ENCODE data around the gene RTTN. TPM values are rescaled to one million over a fixed set of nuclear protein-coding genes. Genes with fewer than 3 reads are reported as not detected.

Gene RTTN
- total and polyA plus RNA-seq, 2 of the 13 experiments (the other 11 are each of a cell fraction or from before 2014, with no cell fraction given): 5.4 to 18.7 TPM

GRCh38 chr18:70127359-70127758, 78.1 kb downstream of the RTTN start (continued):
- TF ChIP-seq EP300 (IDR thresholded peaks at IDR 0.05; ENCODE audit: low read depth in 2 of 2, low read length in 2 of 2): peak in 1 of 2 experiments; percentile 65; a peak in 1 of 4 replicates
- TF ChIP-seq EP300 (CRISPR knock-in tag; IDR thresholded peaks at IDR 0.05; ENCODE audit: borderline replicate concordance): no peak
- TF ChIP-seq ZNF564 (CRISPR knock-in tag; IDR thresholded peaks at IDR 0.05): no peak
- no peak for TF ChIP-seq JUN (CRISPR knock-in tag; IDR thresholded peaks at IDR 0.05)
- no peak for TF ChIP-seq MTERF4 (CRISPR knock-in tag; IDR thresholded peaks at IDR 0.05)
- TF ChIP-seq ZNF615 (CRISPR knock-in tag; IDR thresholded peaks at IDR 0.05; ENCODE audit: borderline replicate concordance): no peak
- no peak for TF ChIP-seq ZNF749 (CRISPR knock-in tag; IDR thresholded peaks at IDR 0.05; ENCODE audit: borderline replicate concordance)
- TF ChIP-seq, protein P1, sequence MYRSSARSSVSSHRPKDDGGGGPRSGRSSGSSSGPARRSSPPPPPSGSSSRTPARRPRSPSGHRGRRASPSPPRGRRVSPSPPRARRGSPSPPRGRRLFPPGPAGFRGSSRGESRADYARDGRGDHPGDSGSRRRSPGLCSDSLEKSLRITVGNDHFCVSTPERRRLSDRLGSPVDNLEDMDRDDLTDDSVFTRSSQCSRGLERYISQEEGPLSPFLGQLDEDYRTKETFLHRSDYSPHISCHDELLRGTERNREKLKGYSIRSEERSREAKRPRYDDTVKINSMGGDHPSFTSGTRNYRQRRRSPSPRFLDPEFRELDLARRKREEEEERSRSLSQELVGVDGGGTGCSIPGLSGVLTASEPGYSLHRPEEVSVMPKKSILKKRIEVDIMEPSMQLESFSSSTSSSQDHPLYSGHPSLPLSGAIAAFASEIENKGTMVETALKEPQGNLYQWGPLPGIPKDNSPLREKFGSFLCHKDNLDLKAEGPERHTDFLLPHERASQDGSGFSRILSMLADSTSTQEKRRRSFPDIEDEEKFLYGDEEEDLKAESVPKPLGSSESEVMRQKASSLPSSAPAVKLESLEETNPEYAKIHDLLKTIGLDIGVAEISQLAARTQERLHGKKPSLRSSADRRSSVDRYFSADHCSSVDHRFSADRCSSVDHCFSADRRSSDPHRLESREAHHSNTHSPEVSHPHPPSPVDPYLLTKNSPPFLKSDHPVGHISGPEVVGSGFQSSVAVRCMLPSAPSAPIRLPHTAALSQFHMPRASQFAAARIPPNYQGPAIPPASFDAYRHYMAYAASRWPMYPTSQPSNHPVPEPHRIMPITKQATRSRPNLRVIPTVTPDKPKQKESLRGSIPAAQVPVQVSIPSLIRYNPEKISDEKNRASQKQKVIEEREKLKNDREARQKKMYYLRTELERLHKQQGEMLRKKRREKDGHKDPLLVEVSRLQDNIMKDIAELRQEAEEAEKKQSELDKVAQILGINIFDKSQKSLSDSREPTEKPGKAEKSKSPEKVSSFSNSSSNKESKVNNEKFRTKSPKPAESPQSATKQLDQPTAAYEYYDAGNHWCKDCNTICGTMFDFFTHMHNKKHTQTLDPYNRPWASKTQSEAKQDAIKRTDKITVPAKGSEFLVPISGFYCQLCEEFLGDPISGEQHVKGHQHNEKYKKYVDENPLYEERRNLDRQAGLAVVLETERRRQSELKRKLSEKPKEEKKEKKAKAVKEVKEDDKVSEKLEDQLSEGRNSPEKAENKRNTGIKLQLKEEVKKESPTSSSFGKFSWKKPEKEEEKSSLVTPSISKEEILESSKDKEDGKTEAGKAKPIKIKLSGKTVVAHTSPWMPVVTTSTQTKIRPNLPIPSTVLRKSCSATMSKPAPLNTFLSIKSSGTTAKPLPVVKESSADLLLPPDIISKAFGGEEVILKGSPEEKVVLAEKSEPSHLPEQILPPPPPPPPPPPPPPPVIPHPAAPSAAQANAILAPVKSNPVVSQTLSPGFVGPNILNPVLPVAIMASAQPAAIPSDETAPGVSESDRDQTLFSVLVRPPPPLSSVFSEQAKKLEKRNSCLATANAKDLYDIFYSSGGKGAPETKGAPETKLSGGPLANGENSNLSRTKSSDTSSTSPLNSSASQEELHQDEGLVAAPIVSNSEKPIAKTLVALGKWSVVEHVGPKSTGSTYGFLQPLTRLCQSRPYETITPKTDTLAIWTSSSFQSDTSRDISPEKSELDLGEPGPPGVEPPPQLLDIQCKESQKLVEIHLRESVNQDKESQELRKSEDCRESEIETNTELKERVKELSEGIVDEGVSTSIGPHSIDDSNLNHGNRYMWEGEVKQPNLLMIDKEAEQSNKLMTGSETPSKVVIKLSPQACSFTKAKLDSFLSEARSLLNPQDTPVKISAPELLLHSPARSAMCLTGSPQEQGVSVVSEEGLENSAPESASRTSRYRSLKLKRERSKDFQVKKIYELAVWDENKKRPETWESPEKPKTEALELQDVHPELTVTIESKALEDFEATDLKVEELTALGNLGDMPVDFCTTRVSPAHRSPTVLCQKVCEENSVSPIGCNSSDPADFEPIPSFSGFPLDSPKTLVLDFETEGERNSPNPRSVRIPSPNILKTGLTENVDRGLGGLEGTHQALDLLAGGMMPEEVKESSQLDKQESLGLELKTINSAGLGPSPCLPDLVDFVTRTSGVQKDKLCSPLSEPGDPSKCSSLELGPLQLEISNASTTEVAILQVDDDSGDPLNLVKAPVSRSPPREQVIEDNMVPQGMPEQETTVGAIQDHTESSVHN (CRISPR knock-in tag; IDR thresholded peaks at IDR 0.05): no peak
- TF ChIP-seq, protein P2, sequence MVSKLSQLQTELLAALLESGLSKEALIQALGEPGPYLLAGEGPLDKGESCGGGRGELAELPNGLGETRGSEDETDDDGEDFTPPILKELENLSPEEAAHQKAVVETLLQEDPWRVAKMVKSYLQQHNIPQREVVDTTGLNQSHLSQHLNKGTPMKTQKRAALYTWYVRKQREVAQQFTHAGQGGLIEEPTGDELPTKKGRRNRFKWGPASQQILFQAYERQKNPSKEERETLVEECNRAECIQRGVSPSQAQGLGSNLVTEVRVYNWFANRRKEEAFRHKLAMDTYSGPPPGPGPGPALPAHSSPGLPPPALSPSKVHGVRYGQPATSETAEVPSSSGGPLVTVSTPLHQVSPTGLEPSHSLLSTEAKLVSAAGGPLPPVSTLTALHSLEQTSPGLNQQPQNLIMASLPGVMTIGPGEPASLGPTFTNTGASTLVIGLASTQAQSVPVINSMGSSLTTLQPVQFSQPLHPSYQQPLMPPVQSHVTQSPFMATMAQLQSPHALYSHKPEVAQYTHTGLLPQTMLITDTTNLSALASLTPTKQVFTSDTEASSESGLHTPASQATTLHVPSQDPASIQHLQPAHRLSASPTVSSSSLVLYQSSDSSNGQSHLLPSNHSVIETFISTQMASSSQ (IDR thresholded peaks at IDR 0.05; ENCODE audit: low read depth): no peak
- TF ChIP-seq, protein P2 (CRISPR knock-in tag; IDR thresholded peaks at IDR 0.05; ENCODE audit: borderline replicate concordance): 0 out of 2 replicates have a peak, but pooled peaks have one; percentile 31
- TF ChIP-seq HHEX (CRISPR knock-in tag; IDR thresholded peaks at IDR 0.05): no peak
- no peak for TF ChIP-seq RFX1 (IDR thresholded peaks at IDR 0.05)
- TF ChIP-seq KDM5B (CRISPR knock-in tag; IDR thresholded peaks at IDR 0.05; ENCODE audit: borderline replicate concordance): no peak
- TF ChIP-seq, protein P3, sequence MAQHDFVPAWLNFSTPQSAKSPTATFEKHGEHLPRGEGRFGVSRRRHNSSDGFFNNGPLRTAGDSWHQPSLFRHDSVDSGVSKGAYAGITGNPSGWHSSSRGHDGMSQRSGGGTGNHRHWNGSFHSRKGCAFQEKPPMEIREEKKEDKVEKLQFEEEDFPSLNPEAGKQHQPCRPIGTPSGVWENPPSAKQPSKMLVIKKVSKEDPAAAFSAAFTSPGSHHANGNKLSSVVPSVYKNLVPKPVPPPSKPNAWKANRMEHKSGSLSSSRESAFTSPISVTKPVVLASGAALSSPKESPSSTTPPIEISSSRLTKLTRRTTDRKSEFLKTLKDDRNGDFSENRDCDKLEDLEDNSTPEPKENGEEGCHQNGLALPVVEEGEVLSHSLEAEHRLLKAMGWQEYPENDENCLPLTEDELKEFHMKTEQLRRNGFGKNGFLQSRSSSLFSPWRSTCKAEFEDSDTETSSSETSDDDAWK (CRISPR knock-in tag; IDR thresholded peaks at IDR 0.05): no peak
- peak; percentile 79; the same call in 1 of the 2 replicates for TF ChIP-seq NCOA2 (CRISPR knock-in tag; IDR thresholded peaks at IDR 0.05)
- TF ChIP-seq ZNF230 (CRISPR knock-in tag; IDR thresholded peaks at IDR 0.05): no peak
